ENCODE data around the gene CEP41.
"Not testable (repeated sequence)": the region's sequence is repeated elsewhere in the genome, so short reads cannot be mapped to it uniquely, and the experiment has no call there.

The CEP41 gene

GRCh38 chr7:130458257-130458656 is 17.4 kb upstream of the CEP41 start:
- DNase-seq (ENCODE audit: low spot score): no peak

GRCh38 chr7:130454959-130455358 is 14.1 kb upstream of the CEP41 start:
- no peak for DNase-seq (ENCODE audit: low spot score)

- no peak for DNase-seq (ENCODE audit: low spot score)
These were observed 12.1 kb upstream of the CEP41 start for GRCh38 chr7:130452951-130453350.

- not testable (repeated sequence) for DNase-seq (ENCODE audit: low spot score)
These were observed 10.5 kb upstream of the CEP41 start for GRCh38 chr7:130451344-130451743.

- DNase-seq (ENCODE audit: low spot score): no peak
These were observed 5.4 kb upstream of the CEP41 start for GRCh38 chr7:130446259-130446658.

GRCh38 chr7:130444751-130445407 is 4.1 kb upstream of the CEP41 start:
- no peak for DNase-seq (ENCODE audit: low spot score)

GRCh38 chr7:130444234-130444633 is 3.4 kb upstream of the CEP41 start:
- DNase-seq (ENCODE audit: low spot score): no peak

- no peak for DNase-seq (ENCODE audit: low spot score)
These were observed 1.8 kb upstream of the CEP41 start for GRCh38 chr7:130442601-130443000.

GRCh38 chr7:130441408-130441869 is 623 bp upstream of the CEP41 start:
- DNase-seq (ENCODE audit: low spot score): no peak

- DNase-seq (ENCODE audit: low spot score): no peak
These were observed 4.6 kb downstream of the CEP41 start for GRCh38 chr7:130436253-130436652.

- no peak for DNase-seq (ENCODE audit: low spot score)
These were observed 5.4 kb downstream of the CEP41 start for GRCh38 chr7:130435311-130435854.

GRCh38 chr7:130433301-130433700 is 7.5 kb downstream of the CEP41 start:
- DNase-seq (ENCODE audit: low spot score): no peak

- DNase-seq (ENCODE audit: low spot score): no peak
These were observed 7.9 kb downstream of the CEP41 start for GRCh38 chr7:130432886-130433285.

GRCh38 chr7:130430841-130431666 is 9.8 kb downstream of the CEP41 start:
- peak; percentile 52 for DNase-seq (ENCODE audit: low spot score)

GRCh38 chr7:130430115-130430514 is 10.7 kb downstream of the CEP41 start:
- DNase-seq (ENCODE audit: low spot score): no peak

- no peak for DNase-seq (ENCODE audit: low spot score)
These were observed 11.8 kb downstream of the CEP41 start for GRCh38 chr7:130429019-130429418.

GRCh38 chr7:130426564-130426963 is 14.3 kb downstream of the CEP41 start:
- no peak for DNase-seq (ENCODE audit: low spot score)

GRCh38 chr7:130425796-130426195 is 15.0 kb downstream of the CEP41 start:
- no peak for DNase-seq (ENCODE audit: low spot score)

- DNase-seq (ENCODE audit: low spot score): no peak
These were observed 17.2 kb downstream of the CEP41 start for GRCh38 chr7:130423501-130424037.

- DNase-seq (ENCODE audit: low spot score): no peak
These were observed 19.1 kb downstream of the CEP41 start for GRCh38 chr7:130421684-130422083.

GRCh38 chr7:130420943-130421578 is 19.8 kb downstream of the CEP41 start:
- DNase-seq (ENCODE audit: low spot score): peak; percentile 75

GRCh38 chr7:130419658-130420057 is 21.2 kb downstream of the CEP41 start:
- DNase-seq (ENCODE audit: low spot score): no peak

Data from COLO829 (cell line).